Measurements from ENCODE around the gene FBXO8. TPM values are rescaled to one million over a fixed set of nuclear protein-coding genes. Genes with fewer than 3 reads are reported as not detected.
"Not testable (repeated sequence)": the region's sequence is repeated elsewhere in the genome, so short reads cannot be mapped to it uniquely, and the experiment has no call there.

FBXO8 gene
- total RNA-seq, 4 donors from 2014 or later, result 14.3 to 61.9 (median 37.2) TPM

GRCh38 chr4:174266416-174266815 lies 17.1 kb downstream of the FBXO8 start:
- TF ChIP-seq POLR2A (IDR thresholded peaks at IDR 0.05) (no peak), CTCF (IDR thresholded peaks at IDR 0.05) (no peak)
- H3K36me3 ChIP-seq, result no peaks in the 10 kb centered on the region
- H3K27ac ChIP-seq, result no peak overlapping the region
- H3K4me3 ChIP-seq, result no peak overlapping the region
- no peaks in the 10 kb centered on the region for H3K27me3 ChIP-seq
- intact Hi-C loops (cut with DNase I; ENCODE audit: low total_unique reads), result no loop called here
- DNase-seq, result no peak
- H3K9me3 ChIP-seq, result no peaks in the 10 kb centered on the region
- H3K4me1 ChIP-seq, result no peaks in the 10 kb centered on the region

GRCh38 chr4:174265916-174266315 lies 17.6 kb downstream of the FBXO8 start:
- Histone ChIP-seq H3K36me3 (no peaks in the 10 kb centered on the region), H3K27ac (no peak overlapping the region), H3K9me3 (no peaks in the 10 kb centered on the region), H3K27me3 (no peaks in the 10 kb centered on the region), H3K4me1 (peaks cover 0 to 3% of the 10 kb centered on the region in 2 donors), H3K4me3 (no peak overlapping the region)
- intact Hi-C loops (cut with DNase I; ENCODE audit: low total_unique reads), result no loop called here
- TF ChIP-seq CTCF (IDR thresholded peaks at IDR 0.05), result no peak
- no peak for TF ChIP-seq POLR2A (IDR thresholded peaks at IDR 0.05)
- DNase-seq, result no peak

- no peaks in the 10 kb centered on the region for H3K27me3 ChIP-seq
- intact Hi-C loops (cut with DNase I; ENCODE audit: low total_unique reads), result no loop called here
- no peak overlapping the region for H3K27ac ChIP-seq
- no peak for DNase-seq
- no peaks in the 10 kb centered on the region for H3K9me3 ChIP-seq
- no peaks in the 10 kb centered on the region for H3K36me3 ChIP-seq
- H3K4me1 ChIP-seq, result peaks cover 0 to 5% of the 10 kb centered on the region in 2 donors
- no peak overlapping the region for H3K4me3 ChIP-seq
- TF ChIP-seq POLR2A (IDR thresholded peaks at IDR 0.05) (no peak), CTCF (IDR thresholded peaks at IDR 0.05) (no peak)
Observed at GRCh38 chr4:174263445-174263736, 20.1 kb downstream of the FBXO8 start.

GRCh38 chr4:174262624-174263444 lies 20.6 kb downstream of the FBXO8 start:
- H3K27ac ChIP-seq, result no peak overlapping the region
- intact Hi-C loops (cut with DNase I; ENCODE audit: low total_unique reads), result no loop called here
- H3K9me3 ChIP-seq, result no peaks in the 10 kb centered on the region
- H3K36me3 ChIP-seq, result no peaks in the 10 kb centered on the region
- TF ChIP-seq CTCF (IDR thresholded peaks at IDR 0.05) (no peak), POLR2A (IDR thresholded peaks at IDR 0.05) (no peak)
- H3K27me3 ChIP-seq, result no peaks in the 10 kb centered on the region
- no peak for DNase-seq
- peaks cover 0 to 5% of the 10 kb centered on the region in 2 donors for H3K4me1 ChIP-seq
- H3K4me3 ChIP-seq, result no peak overlapping the region

- H3K36me3 ChIP-seq; intact Hi-C loops (cut with DNase I; ENCODE audit: low total_unique reads); H3K27ac ChIP-seq; H3K9me3 ChIP-seq; H3K4me3 ChIP-seq; DNase-seq; H3K27me3 ChIP-seq: not testable (repeated sequence)
- peaks cover 0 to 10% of the 10 kb centered on the region in 2 donors for H3K4me1 ChIP-seq
Observed at GRCh38 chr4:174261432-174261831, 22.0 kb downstream of the FBXO8 start.

Data from uterus (tissue), 4 donors.